HepG2 (cell line): Measurements from ENCODE around the gene SECTM1. TPM values are rescaled to one million over a fixed set of nuclear protein-coding genes. Genes with fewer than 3 reads are reported as not detected.

Experiments
- GTF2F1 ChIP-seq: fragments of 150-350 bp; IDR thresholded peaks from 2 replicates; pipeline ENCODE4 v1.6.1; 2014; ENCODE audit warnings: low read length
- SAFB2 ChIP-seq: sonication (generic); formaldehyde crosslinking; IDR thresholded peaks from 2 replicates; pipeline ENCODE4 v1.5.1; 2020; ENCODE audit warnings: missing genetic modification reagents, low read depth, mild to moderate bottlenecking, borderline replicate concordance
- SAP130 ChIP-seq: IDR thresholded peaks from 2 replicates; pipeline ENCODE4 v1.6.1; 2016; ENCODE audit warnings: low read depth
- SIN3B ChIP-seq: fragments of 150-350 bp; IDR thresholded peaks from 2 replicates; pipeline ENCODE4 v1.6.1; 2014; ENCODE audit warnings: low read length
- ZBTB7B ChIP-seq: sonication (generic); formaldehyde crosslinking; IDR thresholded peaks from 2 replicates; pipeline ENCODE4 v1.4.0; 2020; ENCODE audit warnings: missing genetic modification reagents
- ZNF557 ChIP-seq: sonication (generic); formaldehyde crosslinking; IDR thresholded peaks from 2 replicates; pipeline ENCODE4 v1.4.0; 2020; ENCODE audit warnings: missing genetic modification reagents
- ZNF75D ChIP-seq: sonication (generic); formaldehyde crosslinking; IDR thresholded peaks from 2 replicates; pipeline ENCODE4 v1.8.1; 2023; ENCODE audit warnings: missing genetic modification reagents, mild to moderate bottlenecking, borderline replicate concordance
- ZSCAN29 ChIP-seq: sonication (generic); formaldehyde crosslinking; conservative IDR thresholded peaks from 2 replicates; pipeline ENCODE4 v1.4.0; 2020; ENCODE audit warnings: mild to moderate bottlenecking, missing genetic modification reagents
- polyA plus RNA-seq, 8 experiments: library from polyadenylated mRNA; depleted of rRNA in 3 of 8; stranded (reverse) in 7 of 8; unstranded in 1 of 8; fragments of >200 nt; fragmentation: Illumina TruSeq in 4 of 8; extraction: Trizol in 4 of 8; gene quantifications; 2 replicates each; pipeline versions ENCODE4 v1.2.1 to v1.2.3, GENCODE V29; 2011 to 2016; ENCODE audit warnings: low read depth in 4 of 8, missing spikeins in 1 of 8, mixed read lengths in 1 of 8; ENCODE audit not compliant: insufficient read depth in 1 of 8
- total RNA-seq, 5 experiments: library from RNA; depleted of rRNA; stranded (reverse); fragments of >200 nt; fragmentation: Illumina TruSeq; extraction: Trizol; gene quantifications; 2 replicates each; pipeline ENCODE4 v1.2.3, GENCODE V29; 2016; ENCODE audit warnings: low read depth in 1 of 5
- TF ChIP-seq, protein P1 (sequence below): sonication (generic); formaldehyde crosslinking; IDR thresholded peaks from 2 replicates; pipeline ENCODE4 v1.4.0; 2020; ENCODE audit warnings: mild to moderate bottlenecking, low read depth, missing genetic modification reagents
- TF ChIP-seq, protein P2 (sequence below): sonication (generic); formaldehyde crosslinking; IDR thresholded peaks from 2 replicates; pipeline ENCODE4 v1.4.0; 2020; ENCODE audit warnings: missing genetic modification reagents, borderline replicate concordance
- TF ChIP-seq, protein P3 (sequence below): sonication (generic); formaldehyde crosslinking; IDR thresholded peaks from 2 replicates; pipeline ENCODE4 v1.5.0; 2020; ENCODE audit warnings: mild to moderate bottlenecking, missing genetic modification reagents, borderline replicate concordance
- TF ChIP-seq, protein P4 (sequence below): sonication (generic); formaldehyde crosslinking; IDR thresholded peaks from 2 replicates; pipeline ENCODE4 v1.8.1; 2023; ENCODE audit warnings: mild to moderate bottlenecking, missing genetic modification reagents
- TF ChIP-seq, protein P5 (sequence below): sonication (generic); formaldehyde crosslinking; IDR thresholded peaks from 2 replicates; pipeline ENCODE4 v1.4.0; 2020; ENCODE audit warnings: mild to moderate bottlenecking, low read depth, missing genetic modification reagents

The SECTM1 gene
- total and polyA plus RNA-seq, 2 of the 13 experiments (the other 11 are each of a cell fraction or from before 2014, with no cell fraction given): 3.5 to 5.3 TPM

DNA sequence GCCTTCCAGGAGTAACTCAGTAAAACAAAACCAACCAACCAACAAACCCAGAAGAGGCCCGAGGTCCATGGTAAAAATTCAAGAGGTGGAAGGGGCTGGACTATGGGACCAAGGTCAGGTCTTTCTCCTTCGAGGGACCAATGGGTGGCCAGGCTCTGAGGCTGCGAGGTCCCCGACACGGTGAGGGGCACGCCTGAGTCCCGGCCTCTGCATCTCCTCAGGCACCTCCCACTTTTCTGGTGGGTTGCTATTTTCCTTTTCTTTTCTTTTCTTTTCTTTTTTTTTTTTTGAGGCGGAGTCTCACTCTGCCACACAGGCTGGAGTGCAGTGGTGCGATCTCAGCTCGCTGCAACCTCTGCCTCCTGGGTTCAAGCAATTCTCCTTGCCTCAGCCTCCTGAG is 34.1 kb downstream of the SECTM1 start (continued):
- TF ChIP-seq, protein P1, sequence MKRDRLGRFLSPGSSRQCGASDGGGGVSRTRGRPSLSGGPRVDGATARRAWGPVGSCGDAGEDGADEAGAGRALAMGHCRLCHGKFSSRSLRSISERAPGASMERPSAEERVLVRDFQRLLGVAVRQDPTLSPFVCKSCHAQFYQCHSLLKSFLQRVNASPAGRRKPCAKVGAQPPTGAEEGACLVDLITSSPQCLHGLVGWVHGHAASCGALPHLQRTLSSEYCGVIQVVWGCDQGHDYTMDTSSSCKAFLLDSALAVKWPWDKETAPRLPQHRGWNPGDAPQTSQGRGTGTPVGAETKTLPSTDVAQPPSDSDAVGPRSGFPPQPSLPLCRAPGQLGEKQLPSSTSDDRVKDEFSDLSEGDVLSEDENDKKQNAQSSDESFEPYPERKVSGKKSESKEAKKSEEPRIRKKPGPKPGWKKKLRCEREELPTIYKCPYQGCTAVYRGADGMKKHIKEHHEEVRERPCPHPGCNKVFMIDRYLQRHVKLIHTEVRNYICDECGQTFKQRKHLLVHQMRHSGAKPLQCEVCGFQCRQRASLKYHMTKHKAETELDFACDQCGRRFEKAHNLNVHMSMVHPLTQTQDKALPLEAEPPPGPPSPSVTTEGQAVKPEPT (CRISPR knock-in tag): no peak
- TF ChIP-seq GTF2F1 (no peak), SAP130 (CRISPR knock-in tag) (peak; percentile 9; the same call in 1 of the 2 replicates), ZBTB7B (CRISPR knock-in tag) (0 out of 2 replicates have a peak, but pooled peaks have one; percentile 6), ZNF557 (CRISPR knock-in tag) (no peak), ZNF75D (CRISPR knock-in tag) (no peak), SIN3B (no peak), SAFB2 (no peak), ZSCAN29 (no peak)
- TF ChIP-seq, protein P2, sequence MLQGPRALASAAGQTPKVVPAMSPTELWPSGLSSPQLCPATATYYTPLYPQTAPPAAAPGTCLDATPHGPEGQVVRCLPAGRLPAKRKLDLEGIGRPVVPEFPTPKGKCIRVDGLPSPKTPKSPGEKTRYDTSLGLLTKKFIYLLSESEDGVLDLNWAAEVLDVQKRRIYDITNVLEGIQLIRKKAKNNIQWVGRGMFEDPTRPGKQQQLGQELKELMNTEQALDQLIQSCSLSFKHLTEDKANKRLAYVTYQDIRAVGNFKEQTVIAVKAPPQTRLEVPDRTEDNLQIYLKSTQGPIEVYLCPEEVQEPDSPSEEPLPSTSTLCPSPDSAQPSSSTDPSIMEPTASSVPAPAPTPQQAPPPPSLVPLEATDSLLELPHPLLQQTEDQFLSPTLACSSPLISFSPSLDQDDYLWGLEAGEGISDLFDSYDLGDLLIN (CRISPR knock-in tag): no peak
- TF ChIP-seq, protein P3, sequence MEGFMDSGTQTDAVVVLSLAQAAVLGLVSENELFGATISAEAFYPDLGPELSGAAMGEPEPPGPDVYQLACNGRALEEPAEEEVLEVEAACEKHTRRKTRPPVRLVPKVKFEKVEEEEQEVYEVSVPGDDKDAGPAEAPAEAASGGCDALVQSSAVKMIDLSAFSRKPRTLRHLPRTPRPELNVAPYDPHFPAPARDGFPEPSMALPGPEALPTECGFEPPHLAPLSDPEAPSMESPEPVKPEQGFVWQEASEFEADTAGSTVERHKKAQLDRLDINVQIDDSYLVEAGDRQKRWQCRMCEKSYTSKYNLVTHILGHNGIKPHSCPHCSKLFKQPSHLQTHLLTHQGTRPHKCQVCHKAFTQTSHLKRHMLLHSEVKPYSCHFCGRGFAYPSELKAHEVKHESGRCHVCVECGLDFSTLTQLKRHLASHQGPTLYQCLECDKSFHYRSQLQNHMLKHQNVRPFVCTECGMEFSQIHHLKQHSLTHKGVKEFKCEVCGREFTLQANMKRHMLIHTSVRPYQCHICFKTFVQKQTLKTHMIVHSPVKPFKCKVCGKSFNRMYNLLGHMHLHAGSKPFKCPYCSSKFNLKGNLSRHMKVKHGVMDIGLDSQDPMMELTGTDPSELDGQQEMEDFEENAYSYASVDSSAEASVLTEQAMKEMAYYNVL (CRISPR knock-in tag): peak; percentile 69
- TF ChIP-seq, protein P4, sequence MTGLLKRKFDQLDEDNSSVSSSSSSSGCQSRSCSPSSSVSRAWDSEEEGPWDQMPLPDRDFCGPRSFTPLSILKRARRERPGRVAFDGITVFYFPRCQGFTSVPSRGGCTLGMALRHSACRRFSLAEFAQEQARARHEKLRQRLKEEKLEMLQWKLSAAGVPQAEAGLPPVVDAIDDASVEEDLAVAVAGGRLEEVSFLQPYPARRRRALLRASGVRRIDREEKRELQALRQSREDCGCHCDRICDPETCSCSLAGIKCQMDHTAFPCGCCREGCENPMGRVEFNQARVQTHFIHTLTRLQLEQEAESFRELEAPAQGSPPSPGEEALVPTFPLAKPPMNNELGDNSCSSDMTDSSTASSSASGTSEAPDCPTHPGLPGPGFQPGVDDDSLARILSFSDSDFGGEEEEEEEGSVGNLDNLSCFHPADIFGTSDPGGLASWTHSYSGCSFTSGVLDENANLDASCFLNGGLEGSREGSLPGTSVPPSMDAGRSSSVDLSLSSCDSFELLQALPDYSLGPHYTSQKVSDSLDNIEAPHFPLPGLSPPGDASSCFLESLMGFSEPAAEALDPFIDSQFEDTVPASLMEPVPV: no peak
- TF ChIP-seq, protein P5, sequence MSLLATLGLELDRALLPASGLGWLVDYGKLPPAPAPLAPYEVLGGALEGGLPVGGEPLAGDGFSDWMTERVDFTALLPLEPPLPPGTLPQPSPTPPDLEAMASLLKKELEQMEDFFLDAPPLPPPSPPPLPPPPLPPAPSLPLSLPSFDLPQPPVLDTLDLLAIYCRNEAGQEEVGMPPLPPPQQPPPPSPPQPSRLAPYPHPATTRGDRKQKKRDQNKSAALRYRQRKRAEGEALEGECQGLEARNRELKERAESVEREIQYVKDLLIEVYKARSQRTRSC (CRISPR knock-in tag): no peak
